Activated CD4-positive, alpha-beta T cell treated with anti-CD3 and anti-CD28 coated beads, Interleukin-2, amount 50 U/mL, for 1 hour (primary cell): ENCODE measurements around the gene MRGPRF.
"Not testable (repeated sequence)": the region's sequence is repeated elsewhere in the genome, so short reads cannot be mapped to it uniquely, and the experiment has no call there.

Experiments
- DNase-seq: peaks from one replicate; pipeline ENCODE4 v3.0.0-alpha.2; 2020

MRGPRF gene

GRCh38 chr11:68979931-68980775 lies 32.9 kb downstream of the MRGPRF start:
- DNase-seq: no peak

- DNase-seq: no peak
Measured at GRCh38 chr11:68978931-68979594, 34.0 kb downstream of the MRGPRF start.

DNA sequence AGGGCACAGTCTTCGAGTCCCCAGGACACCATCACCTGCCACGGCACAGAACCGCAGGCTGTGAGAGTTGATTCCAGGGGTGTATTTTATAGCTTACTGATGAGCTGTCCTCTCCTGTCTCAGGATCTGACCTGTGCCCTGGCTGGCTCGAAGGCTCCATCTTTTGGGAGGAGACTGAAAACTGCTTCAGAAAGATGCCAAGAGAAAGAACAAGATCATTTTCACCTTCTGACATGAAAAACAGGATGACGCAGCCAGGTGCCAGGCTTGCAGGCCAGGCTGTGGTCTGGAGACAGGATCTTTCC lies 34.5 kb downstream of the MRGPRF start:
- no peak for DNase-seq

DNA sequence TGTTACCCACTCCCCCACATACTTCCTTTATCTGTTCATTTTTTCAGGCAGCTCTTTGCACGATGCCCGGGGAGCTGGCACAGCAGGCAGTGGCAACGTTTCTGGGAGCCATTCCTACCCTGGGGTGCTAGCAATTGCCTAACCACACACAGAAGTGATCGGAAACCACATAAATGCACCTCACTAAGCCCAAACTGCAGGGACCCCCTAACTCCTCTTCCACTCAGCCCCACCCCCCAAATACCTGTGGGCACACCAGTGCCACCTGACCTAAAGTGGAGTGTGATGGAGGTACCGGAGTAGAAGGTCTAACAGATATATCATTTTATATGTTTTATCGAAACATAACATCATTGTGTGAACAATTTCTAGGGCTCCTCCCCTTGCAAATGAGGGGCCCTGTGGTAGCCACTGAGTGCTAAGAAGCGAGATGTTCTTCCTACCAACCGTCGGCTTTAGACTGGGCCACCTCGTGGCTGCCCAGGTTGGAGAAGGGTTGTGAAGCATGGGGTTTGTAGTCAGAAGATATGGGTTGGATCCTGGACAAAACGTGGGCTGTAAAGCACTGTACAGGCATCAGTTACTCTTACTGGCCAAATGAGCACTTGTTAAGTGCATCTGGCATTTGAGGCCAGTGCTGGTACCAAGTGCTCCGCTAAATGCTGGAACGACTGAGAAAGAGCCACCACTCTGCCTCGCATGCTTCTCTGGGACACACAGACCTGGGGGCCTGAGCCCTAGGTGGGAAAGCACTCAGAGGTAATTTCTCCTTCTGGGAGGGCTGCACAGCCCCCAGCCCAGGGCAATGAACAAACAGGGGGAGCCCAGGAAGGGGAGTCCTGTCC lies 35.0 kb downstream of the MRGPRF start:
- DNase-seq: no peak

DNA sequence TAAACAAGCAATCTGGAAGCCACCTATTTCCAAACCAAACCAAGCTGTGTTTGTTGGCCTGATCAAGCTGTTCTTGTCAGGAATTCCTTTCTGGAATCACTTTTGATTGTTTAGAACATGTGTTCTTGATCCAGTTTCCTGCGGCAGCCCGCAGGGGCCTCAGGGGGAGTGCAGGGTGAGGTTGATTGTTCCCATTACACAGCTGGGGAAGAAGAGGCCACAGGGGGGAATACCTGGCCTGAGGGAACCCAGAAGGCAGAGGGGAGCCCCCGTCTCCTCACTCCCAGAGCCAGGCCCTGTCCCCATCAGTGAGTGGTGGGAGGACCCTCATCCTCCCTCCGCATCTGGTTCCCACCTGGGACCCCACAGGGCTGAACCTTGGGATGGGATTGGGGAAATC lies 36.5 kb downstream of the MRGPRF start:
- DNase-seq: no peak

DNA sequence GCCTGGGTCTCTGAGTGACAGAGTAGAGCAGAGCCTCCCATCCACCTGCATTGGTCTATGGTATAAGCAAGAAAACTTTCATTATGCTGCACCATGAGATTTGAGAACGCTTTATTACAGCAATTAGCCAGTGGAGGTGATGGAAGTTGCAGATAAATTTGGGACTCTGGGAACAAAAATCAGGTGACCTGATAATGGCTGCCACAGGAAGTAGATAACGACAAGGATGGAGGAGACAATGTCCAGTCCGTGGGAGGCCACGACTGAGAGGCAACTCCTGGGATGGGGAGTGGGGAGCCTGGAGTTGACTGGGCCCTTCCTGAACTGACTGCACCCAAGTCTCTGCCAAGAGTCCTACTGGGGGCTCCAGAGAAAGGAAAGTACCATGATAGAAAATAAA lies 37.0 kb downstream of the MRGPRF start:
- DNase-seq: no peak

DNA sequence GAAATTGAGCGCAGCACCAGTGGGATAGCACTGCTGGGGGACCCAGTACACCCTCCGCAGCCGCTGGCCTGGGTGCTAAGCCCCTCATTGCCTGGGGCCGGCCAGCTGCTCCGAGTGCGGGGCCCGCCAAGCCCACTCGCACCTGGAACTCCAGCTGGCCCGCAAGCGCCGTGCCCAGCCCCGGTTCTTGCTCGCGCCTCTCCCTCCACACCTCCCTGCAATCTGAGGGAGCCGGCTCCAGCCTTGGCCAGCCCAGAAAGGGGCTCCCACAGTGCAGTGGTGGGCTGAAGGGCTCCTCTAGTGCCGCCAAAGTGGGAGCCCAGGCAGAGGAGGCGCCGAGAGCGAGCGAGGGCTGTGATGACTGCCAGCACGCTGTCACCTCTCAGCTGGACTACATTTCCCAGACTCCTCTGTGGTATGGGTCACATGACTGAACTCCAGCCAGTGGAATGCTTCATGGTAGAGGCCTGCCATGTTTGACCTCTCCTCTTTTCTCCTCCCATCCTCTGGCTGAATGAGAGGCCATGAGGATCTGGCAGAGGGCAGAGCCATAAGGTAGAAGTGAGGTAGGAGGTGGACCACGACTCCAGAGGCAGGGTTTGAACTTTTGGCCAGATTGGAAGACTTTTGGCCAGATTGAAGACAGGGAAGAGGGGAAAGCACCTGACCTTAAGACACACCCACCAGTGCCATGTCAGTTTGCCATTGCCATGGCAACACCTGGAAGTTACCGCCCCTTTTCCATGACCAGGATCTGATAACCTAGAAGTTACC lies 38.4 kb downstream of the MRGPRF start:
- no peak for DNase-seq

DNA sequence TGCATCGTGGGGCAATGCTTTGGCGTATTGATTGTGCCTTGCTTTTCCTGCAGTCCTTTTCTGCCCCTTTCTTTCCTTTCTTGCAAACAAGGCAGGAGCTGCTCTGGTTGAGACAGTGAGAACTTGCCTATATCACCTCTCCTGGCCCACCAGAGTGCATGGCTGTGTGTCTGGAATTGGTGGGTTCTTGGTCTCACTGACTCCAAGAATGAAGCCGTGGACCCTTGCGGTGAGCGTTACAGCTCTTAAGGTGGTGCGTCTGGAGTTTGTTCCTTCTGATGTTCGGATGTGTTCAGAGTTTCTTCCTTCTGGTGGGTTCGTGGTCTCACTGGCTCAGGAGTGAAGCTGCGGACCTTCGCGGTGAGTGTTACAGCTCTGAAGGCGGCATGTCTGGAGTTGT lies 39.3 kb downstream of the MRGPRF start:
- DNase-seq: not testable (repeated sequence)

DNA sequence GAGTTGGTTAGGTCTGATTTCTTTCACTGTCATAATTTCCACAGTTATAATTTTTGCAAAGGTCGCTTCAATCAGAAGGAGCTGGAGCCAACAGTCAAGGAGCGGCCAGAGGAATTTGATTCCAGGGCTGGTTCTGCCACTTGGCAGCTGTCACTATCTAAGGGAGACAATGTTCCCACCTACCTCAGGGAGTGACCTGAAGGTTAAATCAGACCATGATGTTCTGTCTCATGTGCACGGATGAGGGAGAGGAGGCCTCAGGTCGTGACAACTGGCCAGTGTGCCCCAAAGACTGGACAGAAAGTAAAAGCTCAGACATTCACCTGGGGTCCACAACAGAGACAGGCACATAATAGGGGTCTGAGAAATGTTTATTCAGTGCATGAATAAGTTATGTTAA lies 39.8 kb downstream of the MRGPRF start:
- no peak for DNase-seq

DNA sequence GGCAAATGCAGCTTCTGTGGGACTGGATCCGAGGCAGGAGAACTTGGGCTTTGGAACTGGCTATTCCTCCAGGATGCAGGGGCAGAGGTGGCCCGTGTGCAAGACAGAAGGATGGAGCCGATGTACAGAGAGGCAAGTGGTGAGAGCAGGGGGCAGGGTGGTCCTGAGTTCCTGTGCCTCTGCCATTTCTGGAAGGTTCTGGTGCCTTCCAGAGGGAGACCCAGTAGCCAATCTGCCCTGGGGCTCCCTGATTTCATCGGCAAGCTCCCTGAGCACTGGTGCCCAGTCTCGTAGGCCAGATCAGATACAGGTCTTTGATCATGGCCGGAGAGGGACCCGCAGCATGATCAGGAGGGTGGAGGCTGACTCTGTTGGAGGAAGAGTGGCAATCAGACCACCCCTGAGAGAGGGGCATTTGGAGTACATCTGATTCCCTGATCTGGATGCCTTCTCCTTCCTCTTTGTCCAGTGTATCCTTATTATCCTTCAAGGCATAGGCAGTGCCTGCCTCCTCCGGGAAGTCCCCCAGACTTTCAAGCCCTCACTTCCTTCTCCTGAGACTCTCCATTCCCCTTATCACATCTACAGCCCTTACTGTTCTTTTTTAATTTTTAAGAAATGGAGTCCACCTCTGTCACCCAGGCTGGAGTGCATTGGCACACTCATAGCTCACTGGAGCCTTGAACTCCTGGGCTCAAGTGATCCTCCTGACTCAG lies 42.0 kb downstream of the MRGPRF start:
- no peak for DNase-seq

- DNase-seq: no peak
Measured at GRCh38 chr11:68969386-68969785, 43.7 kb downstream of the MRGPRF start.

- no peak for DNase-seq
Measured at GRCh38 chr11:68968306-68969250, 44.5 kb downstream of the MRGPRF start.

DNA sequence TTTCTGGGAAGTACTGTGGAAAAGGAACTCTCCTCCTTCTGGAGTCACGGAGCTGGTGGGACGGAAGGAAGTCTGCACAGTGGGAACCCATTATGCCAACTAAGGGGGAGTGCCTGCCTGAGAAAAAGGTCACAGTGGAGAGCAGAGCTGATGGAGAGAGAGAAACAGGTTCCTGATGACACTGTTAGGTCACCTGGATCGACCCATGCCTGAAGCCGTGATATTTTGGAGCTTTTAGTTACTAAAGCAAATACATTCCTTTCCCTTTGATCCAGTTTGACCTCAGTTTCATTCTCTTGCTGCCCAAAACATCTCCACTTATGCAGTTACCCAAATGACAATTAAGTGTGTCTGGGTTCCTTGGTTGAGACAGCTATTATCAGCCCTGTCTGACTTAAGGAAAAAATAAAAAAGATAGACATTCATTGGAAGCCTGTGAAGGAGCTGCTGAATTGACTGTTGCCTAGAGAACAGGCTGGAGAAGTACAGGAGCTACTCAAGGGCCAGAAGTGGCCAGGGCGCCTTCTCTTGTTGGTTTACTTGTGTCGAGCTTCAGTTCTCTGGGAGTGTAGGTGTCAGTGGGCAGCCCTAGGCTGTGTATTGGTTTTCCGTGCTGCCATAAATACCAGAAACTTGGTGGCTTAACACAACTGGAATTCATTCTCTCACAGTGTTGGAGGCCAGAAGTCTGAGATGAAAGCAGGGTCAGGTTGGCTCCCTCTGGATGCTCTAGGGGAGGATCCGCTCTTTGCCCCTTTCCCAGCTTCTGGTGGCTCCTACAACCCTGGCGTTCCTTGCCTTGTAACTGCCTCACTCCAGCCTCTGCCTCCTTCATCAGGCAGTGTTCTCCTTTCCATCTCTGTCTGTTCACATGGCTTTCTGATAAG lies 45.9 kb downstream of the MRGPRF start:
- no peak for DNase-seq

DNA sequence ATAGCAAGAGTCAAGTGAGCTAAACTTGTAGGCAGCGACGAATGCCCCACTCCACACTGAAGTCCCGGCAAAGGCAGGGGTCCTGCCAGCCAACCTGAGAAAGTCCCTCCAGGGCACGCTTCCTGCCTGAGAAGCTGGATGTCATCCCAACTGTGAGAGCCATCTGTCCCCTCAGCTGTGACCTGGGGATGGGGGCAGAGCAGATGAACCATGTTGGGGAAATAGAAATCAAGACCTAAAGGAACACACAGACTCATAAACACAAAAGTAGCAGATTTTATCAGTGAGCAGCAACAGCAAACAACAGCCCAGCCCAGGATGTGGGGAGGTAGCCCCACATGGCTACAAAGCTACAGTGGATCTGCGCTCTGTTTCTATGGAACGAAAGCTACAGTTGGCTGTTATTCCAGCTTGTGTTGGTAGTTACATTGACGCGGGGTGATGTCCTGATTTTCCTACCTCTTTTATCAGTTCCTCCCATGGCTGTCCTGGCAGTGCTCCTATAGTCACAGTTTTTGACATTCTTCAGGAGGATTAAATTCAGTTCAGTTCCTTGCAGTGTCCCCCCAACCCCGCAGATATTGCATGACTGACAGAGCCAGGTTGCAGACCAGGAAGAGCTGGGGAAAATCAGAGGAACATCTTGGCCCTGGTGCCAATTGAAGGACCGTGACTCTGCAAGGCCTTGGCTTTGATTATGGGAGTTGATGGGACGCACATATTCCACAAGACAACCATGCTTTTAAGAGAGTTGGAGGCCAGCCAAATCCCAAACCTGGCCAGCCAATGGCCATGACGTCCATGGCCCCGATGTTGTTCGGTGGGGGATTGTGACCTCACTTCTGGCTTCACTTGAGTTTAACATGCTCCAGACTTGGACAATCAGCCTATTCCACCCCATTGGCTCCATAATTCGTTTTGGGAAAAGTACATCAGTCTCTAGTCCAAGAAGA lies 46.9 kb downstream of the MRGPRF start:
- no peak for DNase-seq

GRCh38 chr11:68963779-68964178 lies 49.3 kb downstream of the MRGPRF start:
- no peak for DNase-seq

DNA sequence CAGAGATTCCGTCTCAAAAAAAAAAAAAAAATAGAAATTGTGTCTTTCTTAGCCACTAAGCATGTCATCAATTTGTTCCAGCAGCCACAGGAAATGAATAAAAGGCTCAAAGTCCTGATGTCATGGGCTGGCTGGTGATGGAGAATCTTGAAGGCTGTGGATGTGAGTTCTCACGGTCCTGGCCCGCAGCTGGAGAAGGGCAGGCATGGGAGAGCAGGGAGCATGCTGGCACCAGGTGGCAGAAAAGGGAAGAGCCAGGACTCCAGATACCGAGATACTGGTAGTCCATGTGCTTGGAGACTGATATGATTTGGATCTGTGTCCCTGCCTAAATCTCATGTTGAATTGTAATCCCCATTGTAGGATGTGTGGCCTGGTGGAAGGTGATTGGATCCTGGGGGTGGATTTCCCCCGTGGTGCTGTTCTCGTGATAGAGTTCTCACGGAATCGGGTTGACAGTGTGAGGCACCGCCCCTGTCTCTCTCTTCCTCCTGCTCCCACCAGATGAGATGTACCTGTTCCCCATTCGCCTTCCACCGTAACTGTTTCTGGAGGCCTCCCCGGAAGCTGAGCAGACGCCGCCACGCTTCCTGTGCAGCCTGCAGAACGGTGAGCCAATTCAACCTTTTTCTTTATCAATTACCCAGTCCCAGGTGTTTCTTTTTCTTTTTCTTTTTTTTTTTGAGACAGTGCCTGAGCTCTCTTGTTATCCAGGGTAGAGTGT lies 50.4 kb downstream of the MRGPRF start:
- peak; percentile 30 for DNase-seq

DNA sequence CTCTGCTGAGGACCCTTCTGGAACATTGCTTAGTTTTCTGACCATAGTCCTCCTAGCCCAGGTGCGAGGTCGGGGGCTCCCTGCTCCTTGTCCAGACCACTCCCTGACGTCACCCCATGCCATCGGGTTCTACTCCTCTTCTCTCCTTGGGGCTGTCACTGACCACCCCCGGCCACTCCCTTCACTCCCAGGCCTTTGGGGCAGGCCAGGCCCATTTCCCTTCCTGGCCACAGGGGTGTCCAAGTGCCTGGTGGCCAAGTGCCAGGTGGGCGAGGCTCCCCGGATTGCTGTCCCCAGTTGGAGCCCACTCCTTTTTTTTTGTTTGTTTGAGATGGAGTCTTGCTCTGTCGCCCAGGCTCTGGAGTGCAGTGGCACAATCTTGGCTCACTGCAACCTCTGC lies 51.8 kb downstream of the MRGPRF start:
- DNase-seq: no peak
